UCSD-AML1 (cell line): ENCODE measurements around the gene GRK1.
"Not testable (repeated sequence)": the region's sequence is repeated elsewhere in the genome, so short reads cannot be mapped to it uniquely, and the experiment has no call there.

ENCODE experiments used
- DNase-seq: peaks from one replicate; lab custom pipeline; 2025; ENCODE audit not compliant: unreplicated experiment; lab: John Stamatoyannopoulos, UW

The GRK1 gene

GRCh38 chr13:113664751-113665596 is 2.0 kb upstream of the GRK1 start:
- DNase-seq: no peak

- DNase-seq: no peak
Observed at GRCh38 chr13:113665597-113666328, 1.3 kb upstream of the GRK1 start.

GRCh38 chr13:113666329-113666670 is 719 bp upstream of the GRK1 start:
- DNase-seq: no peak

- DNase-seq: no peak
Observed at GRCh38 chr13:113667771-113668490, 912 bp downstream of the GRK1 start.

GRCh38 chr13:113668491-113668971 is 1.5 kb downstream of the GRK1 start:
- no peak for DNase-seq

- no peak for DNase-seq
Observed at GRCh38 chr13:113669231-113669754, 2.3 kb downstream of the GRK1 start.

GRCh38 chr13:113669755-113670341 is 2.8 kb downstream of the GRK1 start:
- no peak for DNase-seq

GRCh38 chr13:113670541-113670940 is 3.5 kb downstream of the GRK1 start:
- DNase-seq: no peak

- no peak for DNase-seq
Observed at GRCh38 chr13:113671066-113672001, 4.3 kb downstream of the GRK1 start.

- no peak for DNase-seq
Observed at GRCh38 chr13:113672002-113672651, 5.1 kb downstream of the GRK1 start.

GRCh38 chr13:113722921-113723320 is 55.9 kb downstream of the GRK1 start:
- DNase-seq: no peak

GRCh38 chr13:113723410-113724015 is 56.5 kb downstream of the GRK1 start:
- DNase-seq: no peak

GRCh38 chr13:113724016-113724758 is 57.2 kb downstream of the GRK1 start:
- DNase-seq: no peak

GRCh38 chr13:113724780-113725315 is 57.8 kb downstream of the GRK1 start:
- peak; percentile 51 for DNase-seq

GRCh38 chr13:113725329-113726105 is 58.5 kb downstream of the GRK1 start:
- DNase-seq: not testable (repeated sequence)

GRCh38 chr13:113726106-113726821 is 59.2 kb downstream of the GRK1 start:
- not testable (repeated sequence) for DNase-seq
